ENCODE data around the gene OPCML. TPM values are rescaled to one million over a fixed set of nuclear protein-coding genes. Genes with fewer than 3 reads are reported as not detected.
"Not testable (repeated sequence)": the region's sequence is repeated elsewhere in the genome, so short reads cannot be mapped to it uniquely, and the experiment has no call there.

OPCML gene
- total RNA-seq, 1 experiment from 2014 or later = not detected

DNA sequence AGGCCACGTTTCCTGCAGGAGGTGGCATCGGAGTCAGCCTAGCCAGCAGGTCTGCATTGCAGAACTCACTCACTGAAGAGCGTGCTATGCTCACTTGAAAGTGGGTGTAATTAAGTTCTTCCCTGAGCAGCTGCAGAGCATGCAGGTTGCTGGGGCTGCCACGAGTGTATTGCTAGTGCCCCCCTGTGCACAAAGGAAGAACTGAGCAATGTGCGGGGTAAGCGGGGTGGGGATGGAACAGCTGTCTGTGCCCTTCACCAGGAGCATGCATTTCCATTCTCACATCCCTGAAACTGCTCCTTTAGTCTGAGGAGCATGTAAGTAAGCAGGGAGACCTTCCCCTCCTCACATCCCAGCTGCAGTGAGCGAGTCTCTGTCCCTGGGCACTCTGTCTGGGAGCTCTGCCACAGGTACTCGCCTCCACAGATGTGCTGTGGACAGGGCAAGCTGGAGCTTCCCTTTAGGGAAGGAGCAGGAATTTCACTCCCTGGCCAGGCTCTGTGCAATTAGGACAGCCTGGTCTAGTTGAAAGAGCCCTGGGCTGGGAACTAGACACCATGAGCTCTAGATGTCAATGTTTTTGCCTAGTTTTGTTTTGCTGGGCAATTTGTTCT is 1130.1 kb downstream of the OPCML start:
- DNase-seq (ENCODE audit: low read depth) = peak; percentile 76

DNA sequence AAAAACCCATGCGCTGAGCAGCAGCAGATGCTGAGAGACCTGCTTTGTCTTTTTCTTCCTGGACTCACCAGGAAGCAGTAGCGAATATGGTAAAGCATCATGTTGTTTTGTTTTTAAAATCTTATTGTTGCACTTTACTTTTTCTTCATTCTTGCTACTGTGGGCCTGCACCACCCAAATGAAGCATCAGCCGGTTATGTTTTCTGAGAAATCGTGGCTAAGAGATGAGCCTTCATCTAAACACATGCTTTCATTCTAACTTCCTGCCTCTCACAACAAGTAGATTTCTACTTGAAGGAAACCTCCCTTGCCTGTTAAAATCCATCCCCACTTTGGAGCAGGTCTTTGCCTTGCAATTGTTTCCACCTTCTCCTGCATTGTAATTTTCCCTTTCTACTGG is 1136.0 kb downstream of the OPCML start:
- no peak for DNase-seq (ENCODE audit: low read depth)

DNA sequence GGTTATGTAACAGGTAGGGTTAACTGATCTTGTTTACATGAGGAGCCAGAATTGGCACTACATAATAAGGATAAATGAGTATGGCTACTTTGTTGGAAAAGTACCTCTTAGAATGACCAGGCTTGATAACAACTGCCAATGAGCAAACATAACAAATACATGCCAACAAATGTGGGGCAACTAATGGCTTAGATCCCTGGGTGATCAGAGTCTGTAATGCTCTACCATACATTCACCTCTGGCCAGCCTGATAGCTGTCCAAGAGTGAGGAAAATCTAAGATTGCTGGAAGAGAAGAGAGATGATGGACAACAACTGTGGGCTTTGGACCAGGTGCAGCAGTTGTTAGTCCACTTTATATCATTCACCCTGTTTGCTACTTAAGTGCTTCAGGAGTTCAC is 1136.9 kb downstream of the OPCML start:
- no peak for DNase-seq (ENCODE audit: low read depth)

DNA sequence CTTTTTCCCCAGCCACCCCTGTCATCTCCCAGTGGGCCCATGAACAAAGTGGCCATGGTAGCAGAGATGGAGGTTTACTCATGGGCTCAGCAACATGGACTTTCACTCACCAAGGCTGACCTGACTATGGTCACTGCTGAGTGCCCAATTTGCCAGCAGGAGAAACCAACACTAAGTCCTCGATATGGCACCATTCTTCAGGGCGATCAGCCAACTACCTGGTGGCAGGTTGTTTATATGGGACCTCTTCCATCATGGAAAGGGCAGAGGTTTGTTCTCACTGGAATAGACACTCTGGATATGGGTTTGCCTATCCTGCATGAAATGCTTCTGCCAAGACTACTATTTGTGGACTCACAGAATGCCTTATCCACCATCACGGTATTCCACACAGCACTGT is 1152.8 kb downstream of the OPCML start:
- no peak for DNase-seq (ENCODE audit: low read depth)

DNA sequence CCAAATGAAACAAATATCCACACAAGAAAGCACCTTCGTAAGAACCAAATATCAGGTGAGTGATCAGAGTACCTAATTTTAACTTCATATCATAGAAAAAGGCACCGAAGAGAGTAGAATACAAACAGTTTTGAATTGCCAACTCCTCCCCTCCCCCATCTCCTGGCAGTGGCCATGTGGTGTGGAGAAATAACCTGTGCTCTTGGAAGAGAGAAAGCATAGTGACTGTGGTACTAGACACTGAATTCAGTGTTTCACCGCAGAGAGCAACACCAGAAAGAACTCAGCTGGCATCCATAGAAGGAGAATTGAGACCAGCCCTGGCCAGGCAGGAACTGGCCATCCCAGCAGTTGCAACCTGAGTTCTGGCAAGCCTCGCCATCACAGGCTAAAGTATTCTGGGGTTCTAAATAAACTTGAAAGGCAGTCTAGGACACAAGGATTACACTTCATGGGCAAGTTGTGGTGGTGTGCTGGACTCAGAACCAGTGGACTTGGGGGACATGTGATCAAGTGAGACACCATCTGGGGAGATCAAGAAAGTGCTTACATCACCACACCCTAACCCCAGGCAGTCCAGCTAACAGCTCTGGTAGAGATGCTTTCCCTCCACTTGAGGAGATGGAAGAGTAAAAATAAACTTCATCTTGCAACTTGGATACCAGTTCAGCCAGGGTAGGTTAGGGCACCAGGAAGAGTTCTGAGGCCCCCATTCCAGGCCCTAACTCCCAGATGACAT is 1158.7 kb downstream of the OPCML start:
- peak; percentile 2 for DNase-seq (ENCODE audit: low read depth)

DNA sequence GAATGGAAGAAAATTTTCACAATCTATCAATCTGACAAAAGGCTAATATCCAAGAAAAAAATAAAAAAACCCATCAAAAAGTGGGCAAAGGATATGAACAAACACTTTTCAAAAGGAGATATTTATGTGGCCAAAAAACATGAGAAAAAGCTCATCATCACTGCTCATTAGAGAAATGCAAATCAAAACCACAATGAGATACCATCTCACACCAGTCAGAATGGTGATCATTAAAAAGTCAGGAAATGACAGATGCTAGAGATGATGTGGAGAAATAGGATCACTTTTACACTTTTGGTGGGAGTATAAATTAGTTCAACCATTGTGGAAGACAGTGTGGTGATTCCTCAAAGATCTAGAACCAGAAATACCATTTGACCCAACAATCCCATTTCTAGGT is 1162.2 kb downstream of the OPCML start:
- DNase-seq (ENCODE audit: low read depth) = not testable (repeated sequence)

DNA sequence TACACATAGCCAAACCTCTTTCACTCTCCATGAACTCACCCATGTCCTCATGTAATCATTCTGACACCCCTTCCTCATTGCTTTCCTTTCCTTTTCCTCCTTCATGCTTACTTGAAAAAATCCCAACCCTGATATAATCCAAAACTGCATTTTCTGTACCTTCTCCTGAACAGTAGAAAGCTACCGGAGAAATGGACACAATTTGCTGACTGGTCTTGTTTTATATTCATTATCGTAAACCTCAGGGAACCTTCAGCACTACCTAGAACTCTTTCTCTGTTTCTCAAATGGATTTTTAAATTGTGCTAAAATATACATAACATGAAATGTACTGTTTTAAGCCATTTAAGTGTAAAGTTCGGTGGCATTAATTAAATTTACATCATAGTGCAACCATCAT is 1165.0 kb downstream of the OPCML start:
- no peak for DNase-seq (ENCODE audit: low read depth)

DNA sequence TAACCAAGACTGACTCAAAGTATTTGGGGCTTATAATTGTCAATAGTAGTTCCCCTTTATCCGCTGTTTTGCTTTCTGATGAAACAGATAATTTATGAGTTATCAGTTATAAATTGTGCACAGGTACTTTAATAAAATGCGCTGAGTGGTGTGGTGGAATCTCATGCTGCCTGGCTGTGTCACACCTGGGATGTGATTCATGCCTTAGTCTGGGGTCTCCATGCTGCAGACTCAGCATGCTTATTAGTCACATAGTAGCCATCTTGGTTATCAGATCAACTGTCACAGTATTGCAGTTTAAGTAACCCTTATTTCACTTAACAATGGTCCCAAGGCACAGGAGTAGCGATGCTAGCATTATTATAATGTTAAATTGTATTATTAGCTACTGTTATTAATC is 1166.7 kb downstream of the OPCML start:
- no peak for DNase-seq (ENCODE audit: low read depth)

Measured in LHCN-M2 (cell line).